ENCODE measurements around the gene PRPF40B.
A peak's percentile ranks its signal among the peaks of the same experiment; 100 is the strongest.

The PRPF40B gene

GRCh38 chr12:49636979-49637755 lies 13.8 kb downstream of the PRPF40B start:
- DNase-seq = no peak

GRCh38 chr12:49641748-49642369 lies 18.5 kb downstream of the PRPF40B start:
- no peak for DNase-seq

- DNase-seq = no peak
Measured at GRCh38 chr12:49642370-49642802, 19.0 kb downstream of the PRPF40B start.

GRCh38 chr12:49643135-49643534 lies 19.8 kb downstream of the PRPF40B start:
- no peak for DNase-seq

GRCh38 chr12:49643961-49644619 lies 20.7 kb downstream of the PRPF40B start:
- DNase-seq = no peak

GRCh38 chr12:49644620-49644994 lies 21.2 kb downstream of the PRPF40B start:
- DNase-seq = peak; percentile 21

GRCh38 chr12:49645146-49646039 lies 22.0 kb downstream of the PRPF40B start:
- no peak for DNase-seq

- no peak for DNase-seq
Measured at GRCh38 chr12:49646331-49646830, 23.0 kb downstream of the PRPF40B start.

GRCh38 chr12:49646871-49647654 lies 23.7 kb downstream of the PRPF40B start:
- no peak for DNase-seq

GRCh38 chr12:49647827-49648711 lies 24.7 kb downstream of the PRPF40B start:
- DNase-seq = no peak

- DNase-seq = no peak
Measured at GRCh38 chr12:49648712-49649003, 25.3 kb downstream of the PRPF40B start.

- DNase-seq = no peak
Measured at GRCh38 chr12:49649445-49649844, 26.1 kb downstream of the PRPF40B start.

GRCh38 chr12:49649892-49650291 lies 26.5 kb downstream of the PRPF40B start:
- no peak for DNase-seq

- DNase-seq = no peak
Measured at GRCh38 chr12:49651855-49652254, 28.5 kb downstream of the PRPF40B start.

- DNase-seq = no peak
Measured at GRCh38 chr12:49652921-49653520, 29.7 kb downstream of the PRPF40B start.

- no peak for DNase-seq
Measured at GRCh38 chr12:49654715-49655114, 31.4 kb downstream of the PRPF40B start.

- DNase-seq = no peak
Measured at GRCh38 chr12:49655595-49656236, 32.4 kb downstream of the PRPF40B start.

GRCh38 chr12:49658276-49658675 lies 34.9 kb downstream of the PRPF40B start:
- no peak for DNase-seq

GRCh38 chr12:49659753-49660152 lies 36.4 kb downstream of the PRPF40B start:
- DNase-seq = no peak

GRCh38 chr12:49661191-49661590 lies 37.8 kb downstream of the PRPF40B start:
- no peak for DNase-seq

Measured in NCI-H187 treated with DMSO at 0.1 percent for 48 hours (cell line).